GM21786 (cell line): ENCODE results near the gene ARID3B.
"Not testable (repeated sequence)": the region's sequence is repeated elsewhere in the genome, so short reads cannot be mapped to it uniquely, and the experiment has no call there.

Experiments
- ATAC-seq: cut with Tn5 transposase; IDR thresholded peaks from one replicate; pipeline ENCODE4 v1.9.1; 2021; ENCODE audit not compliant: unreplicated experiment

The ARID3B gene

DNA sequence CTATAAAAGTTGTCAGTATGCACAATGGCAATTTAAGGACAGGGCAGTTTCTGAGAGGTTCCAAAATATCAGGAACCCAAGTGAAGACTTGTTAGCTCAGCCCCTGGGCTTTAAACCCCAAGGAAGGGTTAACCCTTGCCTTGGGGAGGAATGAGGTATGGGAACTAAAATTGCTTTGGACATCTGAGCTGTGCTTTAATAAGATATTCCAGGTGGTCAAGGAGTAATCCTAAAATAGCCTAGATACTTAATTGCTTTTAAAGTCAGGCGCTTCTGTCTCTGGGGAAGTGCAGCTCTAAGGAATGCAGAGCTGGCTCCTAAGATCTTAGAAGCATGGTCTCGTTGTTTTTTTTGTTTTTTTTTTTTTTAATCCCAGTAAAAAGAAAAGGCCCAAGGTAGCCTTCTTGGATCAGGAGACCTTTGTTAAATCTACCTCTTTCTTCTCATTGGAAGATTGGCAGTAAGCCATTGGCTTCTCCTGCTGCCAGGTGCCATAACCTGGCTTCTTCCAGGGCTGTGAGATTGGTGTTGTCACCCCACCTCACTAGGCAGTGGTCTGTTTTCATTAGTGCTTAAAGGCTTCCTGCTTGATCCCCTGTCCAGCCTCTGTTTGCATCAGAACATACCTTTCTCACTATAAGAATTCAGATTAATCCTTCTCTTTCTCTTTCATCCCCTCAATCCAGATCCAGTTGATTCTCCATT lies 24.5 kb downstream of the ARID3B start:
- ATAC-seq: no peak

DNA sequence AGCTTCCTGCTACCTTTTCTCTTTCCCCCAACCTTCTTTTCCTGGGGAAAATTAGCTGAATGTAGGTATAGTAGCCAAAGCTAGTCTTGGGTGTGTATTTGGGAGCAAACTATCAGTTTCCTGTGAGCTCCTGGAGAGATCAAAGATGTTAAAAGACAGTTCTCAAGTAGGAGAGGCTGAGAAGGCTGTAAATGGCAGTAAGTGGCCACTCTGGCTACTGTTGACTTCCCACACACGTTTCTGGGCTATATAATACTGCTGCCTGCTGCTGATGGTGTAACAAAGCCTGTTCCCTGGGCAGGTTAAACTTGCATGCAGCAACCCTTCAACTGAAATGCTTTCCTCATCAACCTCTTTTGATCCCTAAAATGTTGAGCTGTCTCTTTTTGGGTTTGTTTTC lies 27.6 kb downstream of the ARID3B start:
- no peak for ATAC-seq

DNA sequence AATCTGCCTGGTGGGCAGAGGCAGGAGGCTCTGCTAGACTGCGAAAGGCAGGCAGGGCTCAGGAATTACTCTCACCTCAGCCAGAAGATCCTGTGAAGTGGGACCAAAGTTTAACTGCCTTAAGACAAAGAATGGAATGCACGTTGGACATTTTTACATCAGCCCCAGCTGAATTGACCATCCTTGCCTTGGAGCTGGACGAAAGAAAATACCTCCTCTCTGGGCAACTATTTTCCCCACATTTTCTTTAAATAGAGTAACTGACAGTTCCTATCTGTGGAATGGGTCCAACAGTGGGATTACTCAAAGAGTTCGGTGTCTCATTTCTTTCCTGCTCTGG lies 28.7 kb downstream of the ARID3B start:
- no peak for ATAC-seq

DNA sequence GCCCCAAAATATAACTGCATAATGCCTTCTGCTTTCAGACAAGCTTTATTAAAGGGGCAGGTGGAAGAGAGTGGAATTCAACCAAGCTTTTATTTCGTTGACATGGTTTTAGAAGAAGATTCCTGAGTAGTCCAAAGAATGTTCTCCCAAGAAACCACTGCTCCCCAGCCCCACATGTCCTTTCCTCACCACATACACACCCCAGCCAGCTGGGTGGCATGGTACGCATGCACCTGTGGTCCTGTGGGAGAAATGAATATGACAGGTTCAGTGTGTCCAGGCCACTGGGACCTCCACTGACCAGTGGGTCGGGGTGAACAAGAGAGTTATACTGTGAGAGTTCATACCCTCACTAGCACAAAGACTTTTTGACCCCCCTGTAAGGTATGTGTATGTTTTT lies 30.2 kb downstream of the ARID3B start:
- ATAC-seq: no peak

DNA sequence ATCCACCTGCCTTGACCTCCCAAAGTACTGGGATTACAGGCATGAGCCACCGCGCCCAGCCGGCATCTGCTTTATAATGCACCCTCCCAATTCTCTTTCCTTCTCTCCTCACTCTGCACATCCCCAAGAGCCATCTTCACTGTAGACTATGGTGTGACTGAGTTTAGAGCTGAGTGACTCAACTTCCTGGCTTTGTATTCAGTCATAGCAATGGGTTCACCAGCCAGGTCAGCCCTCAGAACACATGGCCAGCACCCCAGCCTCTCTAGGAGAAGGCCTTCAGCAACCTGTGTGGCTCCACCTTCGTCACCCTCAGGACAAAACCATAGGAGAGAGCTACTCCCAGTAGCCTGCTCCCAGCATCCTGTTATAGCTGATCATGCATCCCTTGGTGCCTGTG lies 33.0 kb downstream of the ARID3B start:
- ATAC-seq: no peak

DNA sequence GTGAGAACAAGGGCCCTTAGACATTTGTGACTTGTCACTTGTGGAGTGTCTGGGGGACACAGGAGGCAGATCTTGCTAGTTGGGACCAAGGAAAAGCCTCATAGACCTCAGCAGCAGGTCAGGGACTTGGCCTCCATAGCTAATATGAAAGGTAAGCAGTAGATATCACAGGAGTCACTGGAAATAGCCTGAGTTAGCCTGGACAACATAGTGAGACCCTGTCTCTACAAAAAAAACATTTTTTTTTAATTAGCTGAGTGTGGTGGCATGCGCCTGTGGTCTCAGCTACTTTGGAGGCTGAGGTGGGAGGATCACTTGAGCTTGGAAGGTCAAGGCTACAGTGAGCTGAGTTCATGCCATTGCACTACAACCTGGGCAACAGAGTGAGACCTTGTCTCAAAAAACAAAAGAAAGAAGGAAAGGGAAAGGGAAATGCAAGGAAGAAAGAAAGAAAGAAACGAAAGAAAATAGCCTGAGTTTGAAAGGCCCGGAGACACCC lies 37.5 kb downstream of the ARID3B start:
- no peak for ATAC-seq

DNA sequence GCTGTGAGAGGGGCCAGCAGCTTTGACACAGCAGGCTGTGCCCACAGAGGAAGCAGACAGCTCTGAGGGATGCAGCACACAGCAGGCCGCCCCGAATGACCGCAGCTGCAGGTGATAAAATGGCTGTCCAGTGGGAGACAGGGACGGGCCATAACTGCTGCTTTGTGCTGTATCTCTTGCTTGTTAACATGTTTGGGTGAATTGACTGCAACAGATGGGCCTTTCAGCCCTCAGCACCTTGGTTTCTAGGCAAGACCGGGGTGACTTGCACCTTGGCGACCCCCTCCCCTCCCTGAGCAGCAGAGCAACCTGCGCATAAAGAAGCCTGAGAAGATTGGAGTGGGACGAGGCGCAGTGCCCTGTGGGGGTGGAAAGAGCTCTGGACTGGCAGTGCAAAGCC lies 38.0 kb downstream of the ARID3B start:
- no peak for ATAC-seq

DNA sequence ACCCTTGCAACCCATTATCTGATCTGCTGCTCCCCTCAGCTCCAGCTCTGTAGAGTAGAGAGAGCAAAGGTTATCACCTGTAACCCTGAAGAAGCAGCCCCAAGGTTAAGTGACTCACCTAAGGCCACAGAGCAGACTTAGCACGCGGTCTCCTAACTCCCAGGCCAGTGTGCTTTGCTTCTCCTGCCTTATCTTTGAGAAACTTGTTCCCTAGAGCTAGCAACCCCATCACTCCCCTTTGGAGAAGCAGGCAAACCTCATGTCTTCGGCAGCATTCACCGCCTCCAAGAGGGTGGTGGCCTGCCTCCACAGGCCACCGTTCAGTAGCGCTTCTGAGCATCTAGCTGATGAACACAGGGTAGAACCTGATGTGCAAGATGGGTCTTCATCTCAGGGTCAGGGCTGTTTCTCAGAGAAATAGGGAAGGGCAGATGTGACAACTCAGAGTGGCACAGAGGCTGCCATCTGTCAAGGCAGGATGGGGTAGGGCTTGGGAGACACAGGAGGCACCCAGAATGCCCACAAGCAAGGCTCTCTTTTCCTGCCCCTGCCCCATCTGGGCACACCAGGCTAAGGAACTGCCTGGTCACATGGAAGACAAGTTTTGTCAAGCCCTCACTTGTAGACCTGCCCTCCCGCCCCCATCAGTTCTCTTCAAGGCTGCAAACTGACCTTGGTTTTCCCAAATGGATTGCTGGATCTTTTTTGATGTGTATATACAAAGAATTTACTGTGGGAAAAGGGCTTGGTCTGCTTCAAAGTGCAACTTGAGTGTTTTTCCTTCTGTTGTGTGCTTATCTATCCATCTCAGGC lies 39.7 kb downstream of the ARID3B start:
- no peak for ATAC-seq

DNA sequence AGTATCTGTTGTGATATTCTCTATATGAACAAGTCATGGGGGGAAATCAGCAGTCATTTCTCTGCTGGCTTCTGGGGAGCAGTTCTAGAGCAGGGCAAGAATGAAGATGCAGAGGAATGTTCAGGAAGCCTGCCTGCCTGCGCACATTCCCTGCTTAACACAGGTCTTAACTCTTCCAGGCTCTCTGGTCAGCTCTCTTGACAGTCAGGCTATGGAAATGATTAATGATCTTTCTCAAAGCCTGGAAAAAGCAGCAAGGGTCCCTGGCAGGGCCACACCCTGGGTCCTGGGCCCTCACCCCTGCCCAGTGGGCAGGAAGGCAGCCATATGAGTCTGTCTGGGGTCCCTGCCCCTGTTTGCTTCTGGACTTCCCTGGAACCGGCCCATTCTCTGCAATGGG lies 43.2 kb downstream of the ARID3B start:
- ATAC-seq: no peak

DNA sequence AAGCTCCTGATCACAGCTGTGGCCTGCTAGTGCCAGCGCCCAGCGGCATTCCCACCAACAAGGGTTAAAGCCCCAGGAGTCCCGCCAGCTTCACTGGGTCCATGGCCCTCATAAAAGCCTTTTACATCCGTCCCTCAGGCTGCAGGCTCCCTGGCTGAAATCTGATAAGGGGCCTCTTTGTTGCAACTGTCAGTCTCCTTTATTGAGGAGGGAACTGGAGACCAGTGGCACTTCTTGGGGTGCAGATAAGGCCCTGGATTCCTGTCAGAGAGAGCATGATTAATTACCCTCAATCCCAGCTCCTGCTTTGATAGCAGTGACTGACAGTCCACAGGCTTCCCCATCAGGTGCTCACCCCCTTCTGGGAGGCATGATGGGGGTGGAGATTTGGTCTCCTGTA lies 43.8 kb downstream of the ARID3B start:
- no peak for ATAC-seq

DNA sequence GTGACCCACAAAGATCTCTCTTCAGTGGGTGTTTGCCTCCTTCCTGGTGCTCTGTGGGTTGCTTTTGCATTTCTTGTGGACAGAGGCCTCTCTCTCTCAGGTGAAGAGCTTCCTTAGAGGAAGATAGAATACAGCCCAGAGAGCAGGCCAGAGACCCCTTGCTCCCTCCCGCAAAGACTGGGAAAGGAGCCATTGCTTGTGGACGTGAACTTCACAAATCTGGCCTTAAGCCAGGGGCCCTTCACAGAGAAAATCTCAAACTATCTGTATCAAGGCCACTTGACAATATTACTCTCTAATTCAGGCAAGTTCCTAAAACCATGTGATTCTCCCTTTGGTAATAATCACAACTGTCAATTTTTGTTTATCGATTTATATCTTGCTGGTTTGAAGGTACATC lies 44.2 kb downstream of the ARID3B start:
- ATAC-seq: no peak

DNA sequence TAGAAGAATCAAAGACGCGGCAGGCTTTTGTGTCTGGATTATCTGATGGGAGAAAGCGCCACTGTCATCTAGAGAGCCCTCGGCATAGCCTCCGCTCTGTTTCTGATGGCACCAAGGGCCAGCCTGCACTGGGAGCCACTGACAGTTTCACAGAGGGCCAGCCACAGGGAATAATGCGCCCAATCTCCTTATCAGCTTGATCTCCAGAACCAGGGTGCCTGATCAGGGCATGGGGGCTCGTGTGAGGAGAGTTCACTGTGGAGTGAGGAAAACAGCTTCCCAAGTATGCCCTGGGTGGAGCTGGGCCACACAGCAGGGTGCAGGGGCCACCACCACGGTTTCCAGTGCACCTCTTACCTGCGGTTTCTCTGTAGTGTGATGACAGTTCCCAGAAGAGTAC lies 44.8 kb downstream of the ARID3B start:
- ATAC-seq: no peak

DNA sequence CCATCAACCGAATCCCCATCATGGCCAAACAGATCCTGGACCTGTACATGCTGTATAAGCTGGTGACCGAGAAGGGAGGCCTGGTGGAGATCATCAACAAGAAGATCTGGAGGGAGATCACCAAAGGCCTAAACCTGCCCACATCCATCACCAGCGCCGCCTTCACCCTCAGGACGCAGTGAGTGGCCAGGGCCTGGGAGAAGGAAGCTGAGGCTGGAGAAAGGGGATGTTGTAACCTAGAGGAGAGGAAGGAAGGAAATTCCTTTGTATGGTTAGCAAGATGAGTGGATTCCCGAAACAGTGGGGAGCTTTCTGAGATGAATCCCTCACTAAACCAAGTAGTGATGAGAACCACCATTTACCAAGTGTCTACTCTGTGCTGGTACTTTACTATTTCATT lies 48.8 kb downstream of the ARID3B start:
- ATAC-seq: no peak

DNA sequence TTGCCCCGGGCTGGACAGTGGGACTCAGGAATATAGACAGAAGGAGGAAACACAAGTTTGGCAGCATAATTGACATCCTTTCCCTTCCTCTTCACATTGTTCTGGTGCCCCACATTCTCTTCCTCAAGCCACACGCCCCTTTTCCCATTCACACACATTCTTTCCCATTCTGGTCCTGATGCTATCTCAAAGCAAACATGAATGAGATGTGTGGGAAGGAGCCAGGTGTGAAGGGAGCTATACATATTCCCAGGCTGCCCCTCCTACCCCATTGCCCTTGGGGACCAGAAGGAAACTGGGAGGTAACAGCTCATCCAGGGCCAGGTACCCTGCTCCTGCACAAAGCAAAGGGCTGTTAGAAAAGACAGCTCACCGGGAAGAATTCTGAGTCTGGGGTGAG lies 51.2 kb downstream of the ARID3B start:
- ATAC-seq: no peak

DNA sequence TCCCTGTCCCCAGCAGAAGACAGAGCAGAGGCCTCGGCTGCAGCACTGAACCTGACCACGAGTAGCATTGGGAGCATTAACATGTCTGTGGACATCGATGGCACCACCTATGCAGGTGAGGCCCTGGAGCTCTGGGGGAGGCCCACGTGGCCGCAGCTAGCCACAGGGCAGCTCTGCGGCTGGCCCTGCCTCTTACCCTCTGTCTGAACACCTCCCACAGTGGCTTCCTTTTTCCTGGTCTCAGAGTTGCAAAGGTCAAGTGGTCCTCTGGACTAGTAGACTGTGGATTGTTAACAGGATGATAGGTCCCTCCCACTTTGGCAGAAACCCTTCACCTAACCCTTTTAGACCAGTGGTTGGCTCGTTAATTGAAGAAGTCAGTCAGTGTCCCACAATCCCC lies 52.1 kb downstream of the ARID3B start:
- no peak for ATAC-seq

DNA sequence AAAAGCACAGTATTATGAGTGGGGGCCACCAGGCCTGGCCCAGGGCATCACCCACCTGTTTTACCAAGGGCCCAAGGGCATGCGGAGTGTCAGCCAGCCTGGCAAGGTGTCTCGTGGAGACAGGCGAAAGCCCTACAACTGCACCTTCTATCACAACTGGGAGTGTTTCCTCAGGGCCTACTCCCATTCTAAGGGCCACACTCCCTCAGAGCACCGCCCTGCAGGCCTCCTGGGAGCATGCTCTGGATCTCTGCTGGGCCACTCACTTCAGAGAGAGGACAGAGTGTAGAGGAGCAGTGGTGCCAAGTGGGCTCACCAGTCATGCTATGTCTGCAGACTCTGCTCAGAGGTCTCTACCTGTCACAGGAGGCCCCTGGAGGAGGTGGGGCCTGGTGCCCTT lies 53.4 kb downstream of the ARID3B start:
- no peak for ATAC-seq

DNA sequence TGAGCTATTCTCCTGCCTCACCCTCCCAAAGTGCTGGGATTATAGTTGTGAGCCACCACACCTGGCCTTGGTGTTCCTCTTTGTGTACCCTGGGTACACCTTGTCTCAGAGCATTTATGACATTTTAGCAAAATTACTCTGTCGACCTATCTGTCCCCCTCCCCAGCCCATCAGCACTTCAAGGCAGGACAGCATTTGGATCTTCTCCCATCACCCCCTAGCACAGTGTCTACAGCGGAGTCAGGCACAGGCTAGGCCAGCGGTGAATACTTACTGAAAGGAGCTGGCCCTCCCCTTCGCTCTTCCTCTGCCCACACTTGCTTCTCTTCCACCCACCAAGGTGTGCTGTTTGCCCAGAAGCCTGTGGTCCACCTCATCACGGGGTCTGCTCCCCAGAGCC lies 54.3 kb downstream of the ARID3B start:
- no peak for ATAC-seq

DNA sequence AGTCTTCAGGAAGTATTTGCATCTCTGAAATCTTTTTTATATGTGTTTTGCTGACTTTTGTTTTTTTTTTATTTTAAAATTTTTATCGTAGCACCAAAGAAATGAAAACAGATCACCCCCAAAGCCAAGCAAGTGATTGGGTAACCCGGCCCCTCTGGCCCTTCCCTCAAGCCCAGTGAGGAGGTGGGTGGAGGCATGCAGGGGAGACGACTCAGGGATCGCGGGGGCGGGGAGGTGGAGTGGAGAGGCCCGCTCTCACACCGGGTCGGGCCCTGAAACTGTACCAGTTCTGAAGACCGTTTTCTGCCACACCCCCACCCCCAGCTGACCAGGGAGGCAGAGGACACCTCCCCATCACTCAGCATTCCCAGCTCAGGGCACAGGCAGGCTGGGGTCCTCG lies 55.7 kb downstream of the ARID3B start:
- not testable (repeated sequence) for ATAC-seq

DNA sequence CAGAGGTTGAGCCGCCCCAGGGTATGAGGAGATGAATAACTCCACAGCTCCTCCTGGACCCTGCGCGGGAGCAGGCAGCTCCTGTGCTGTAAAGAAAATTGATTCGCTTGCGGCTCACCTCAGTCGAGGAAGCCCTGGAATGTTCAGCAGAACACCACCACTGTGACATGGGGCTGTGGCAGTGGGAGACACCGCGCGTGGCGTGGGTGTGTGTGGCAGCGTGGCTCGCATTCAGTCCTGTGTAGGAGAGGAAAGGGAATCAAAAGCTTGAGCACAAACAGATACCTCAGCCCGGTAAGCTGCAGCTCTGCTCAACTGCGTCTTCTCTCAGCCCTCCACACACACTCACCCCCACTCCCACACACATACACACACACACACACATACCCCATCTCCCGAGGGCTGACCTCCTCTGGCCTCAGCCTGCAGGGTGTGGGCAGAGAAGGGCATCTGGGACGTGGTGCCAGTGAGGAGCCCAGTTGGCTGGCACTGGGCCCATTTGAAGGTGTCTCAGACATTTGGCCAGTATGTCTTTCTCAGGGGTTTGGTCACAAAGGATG lies 56.2 kb downstream of the ARID3B start:
- not testable (repeated sequence) for ATAC-seq

DNA sequence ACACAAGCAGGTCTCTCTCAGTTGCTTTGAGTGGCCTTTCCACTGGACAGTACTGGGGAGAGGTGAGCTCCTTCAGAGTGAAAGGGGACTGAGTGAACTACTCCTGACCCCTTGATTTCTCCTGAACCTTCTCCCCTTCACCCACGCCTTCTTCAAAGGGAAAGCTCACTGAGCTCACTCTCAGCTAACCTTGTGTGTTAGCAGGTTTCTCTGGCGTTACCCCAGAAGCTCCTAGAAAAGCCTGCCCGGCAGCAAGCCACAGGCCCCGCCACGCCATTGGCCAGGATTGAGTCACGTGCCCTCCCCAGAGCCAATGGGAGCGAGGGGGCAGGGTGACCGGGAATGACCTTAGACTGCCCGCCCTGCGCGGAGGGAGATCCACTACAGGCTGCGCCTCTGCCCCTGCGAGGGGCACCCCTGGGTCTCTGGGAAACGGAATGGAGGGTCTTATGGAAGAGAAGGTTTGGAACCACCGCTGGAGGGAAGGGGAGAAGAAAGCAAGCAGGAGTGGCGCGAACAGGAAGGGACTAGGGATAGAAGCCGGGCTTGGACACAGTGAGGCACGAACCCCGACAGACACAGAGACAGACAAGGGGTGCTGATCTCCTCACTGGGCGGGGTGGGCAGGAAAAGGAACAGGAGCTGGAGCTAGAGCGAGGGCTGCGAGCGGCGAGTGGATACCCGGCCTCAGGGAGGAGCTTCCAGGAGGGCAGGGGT lies 57.3 kb downstream of the ARID3B start:
- ATAC-seq: peak; percentile 83

DNA sequence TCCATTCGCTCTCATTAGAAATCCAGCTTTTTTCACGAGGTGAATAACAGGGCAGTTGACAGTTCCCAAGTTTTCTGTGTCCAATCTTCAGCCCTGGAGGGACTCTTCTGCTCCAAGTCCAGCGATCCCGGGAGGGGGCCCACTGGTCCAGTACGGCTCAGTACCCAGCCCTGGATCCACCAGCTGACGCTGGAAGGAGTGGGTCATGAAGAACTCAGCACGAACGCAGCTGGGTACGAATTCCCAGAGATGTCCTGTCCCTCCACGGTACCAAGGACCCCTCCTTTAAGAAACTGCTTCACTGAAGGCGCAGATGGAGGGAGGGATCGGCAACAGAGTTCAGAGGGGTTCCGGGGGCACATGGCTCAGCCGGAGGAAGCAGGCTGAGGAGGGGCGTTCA lies 58.1 kb downstream of the ARID3B start:
- ATAC-seq: no peak
